Uterus (tissue), 2 donors: ENCODE data around the gene HLA-DOA.

ENCODE experiments used
- POLR2A ChIP-seq, 2 donors: fragments of 450-650 bp; IDR thresholded peaks; one replicate each; pipeline ENCODE4 v1.6.1; 2016; ENCODE audit warnings: antibody characterized with exemption in 2 of 2, mild to moderate bottlenecking in 1 of 2, moderate library complexity in 1 of 2
- TF ChIP-seq, protein P1 (sequence below), 4 experiments: fragments of 200-600 bp in 2 of 4; fragments of 450-650 bp in 2 of 4; sonication (generic) in 2 of 4; IDR thresholded peaks; one replicate each; pipeline ENCODE4 v1.5.1; 2016 to 2019; ENCODE audit warnings: antibody characterized with exemption in 4 of 4, mild to moderate bottlenecking in 2 of 4, moderate library complexity in 1 of 4

DNA sequence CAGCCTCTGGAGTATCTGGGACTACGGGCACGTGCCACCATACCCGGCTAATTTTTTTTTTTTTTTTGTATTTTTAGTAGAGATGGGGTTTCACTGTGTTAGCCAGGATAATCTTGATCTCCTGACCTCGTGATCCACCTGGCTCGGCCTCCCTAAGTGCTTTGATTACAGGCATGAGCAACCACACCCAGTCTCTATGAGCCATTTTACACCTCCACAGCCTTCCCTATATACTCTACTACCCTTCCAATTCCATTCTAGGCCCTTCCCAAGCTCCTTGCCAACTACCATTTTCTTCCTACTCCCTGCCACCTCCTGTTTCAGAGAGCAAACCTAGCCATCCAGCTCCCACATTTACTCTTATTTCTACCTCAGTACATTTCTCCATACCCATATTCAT is 48.8 kb downstream of the HLA-DOA start:
- TF ChIP-seq, protein P1, sequence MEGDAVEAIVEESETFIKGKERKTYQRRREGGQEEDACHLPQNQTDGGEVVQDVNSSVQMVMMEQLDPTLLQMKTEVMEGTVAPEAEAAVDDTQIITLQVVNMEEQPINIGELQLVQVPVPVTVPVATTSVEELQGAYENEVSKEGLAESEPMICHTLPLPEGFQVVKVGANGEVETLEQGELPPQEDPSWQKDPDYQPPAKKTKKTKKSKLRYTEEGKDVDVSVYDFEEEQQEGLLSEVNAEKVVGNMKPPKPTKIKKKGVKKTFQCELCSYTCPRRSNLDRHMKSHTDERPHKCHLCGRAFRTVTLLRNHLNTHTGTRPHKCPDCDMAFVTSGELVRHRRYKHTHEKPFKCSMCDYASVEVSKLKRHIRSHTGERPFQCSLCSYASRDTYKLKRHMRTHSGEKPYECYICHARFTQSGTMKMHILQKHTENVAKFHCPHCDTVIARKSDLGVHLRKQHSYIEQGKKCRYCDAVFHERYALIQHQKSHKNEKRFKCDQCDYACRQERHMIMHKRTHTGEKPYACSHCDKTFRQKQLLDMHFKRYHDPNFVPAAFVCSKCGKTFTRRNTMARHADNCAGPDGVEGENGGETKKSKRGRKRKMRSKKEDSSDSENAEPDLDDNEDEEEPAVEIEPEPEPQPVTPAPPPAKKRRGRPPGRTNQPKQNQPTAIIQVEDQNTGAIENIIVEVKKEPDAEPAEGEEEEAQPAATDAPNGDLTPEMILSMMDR (IDR thresholded peaks at IDR 0.05): no peak
- TF ChIP-seq POLR2A (IDR thresholded peaks at IDR 0.05): no peak
